CD4-positive, alpha-beta T cell treated with Interferon gamma for 1 hour (primary cell): ENCODE results near the gene PRKCA.

Experiments
- DNase-seq: peaks from one replicate; pipeline ENCODE4 v3.0.0-alpha.2; 2020

The PRKCA gene

DNA sequence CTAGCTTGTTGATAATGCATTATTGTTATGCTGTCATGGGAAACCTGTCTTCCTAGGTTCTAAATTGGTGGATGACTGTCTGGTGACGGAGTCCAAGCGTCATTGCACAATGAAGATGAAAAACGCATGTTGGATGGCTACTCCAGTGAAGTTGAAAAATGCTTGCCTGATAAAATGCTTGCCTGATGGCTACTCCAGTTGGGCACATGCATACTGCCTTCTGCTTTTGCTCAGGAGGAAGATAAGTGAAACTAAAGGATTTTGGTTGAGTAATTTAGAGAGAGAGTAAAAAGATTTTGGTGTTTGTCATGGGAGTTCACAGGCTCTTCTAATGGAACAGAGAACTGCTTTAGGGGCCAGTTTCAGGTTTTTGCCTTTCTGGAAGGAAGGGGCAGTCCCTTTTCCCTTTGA is 118.6 kb downstream of the PRKCA start:
- no peak for DNase-seq

DNA sequence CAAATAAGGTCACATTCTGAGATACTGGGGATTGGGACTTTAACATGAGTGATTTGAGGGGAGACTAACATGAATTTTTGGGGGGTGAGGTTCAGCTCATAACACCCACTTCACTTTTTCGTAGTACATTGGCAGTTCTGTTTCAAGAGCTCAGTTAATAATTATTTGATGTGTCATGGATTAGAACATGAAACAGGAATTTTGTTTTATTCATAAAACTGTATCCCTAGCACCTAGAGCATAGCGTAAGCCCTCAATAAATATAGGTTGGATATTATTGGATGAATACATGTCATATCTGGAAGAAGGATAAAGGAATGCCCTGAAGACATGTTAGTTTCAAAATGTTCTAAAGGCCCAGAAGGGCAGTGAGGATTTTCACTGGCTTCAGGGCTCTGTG is 119.8 kb downstream of the PRKCA start:
- DNase-seq, result no peak

DNA sequence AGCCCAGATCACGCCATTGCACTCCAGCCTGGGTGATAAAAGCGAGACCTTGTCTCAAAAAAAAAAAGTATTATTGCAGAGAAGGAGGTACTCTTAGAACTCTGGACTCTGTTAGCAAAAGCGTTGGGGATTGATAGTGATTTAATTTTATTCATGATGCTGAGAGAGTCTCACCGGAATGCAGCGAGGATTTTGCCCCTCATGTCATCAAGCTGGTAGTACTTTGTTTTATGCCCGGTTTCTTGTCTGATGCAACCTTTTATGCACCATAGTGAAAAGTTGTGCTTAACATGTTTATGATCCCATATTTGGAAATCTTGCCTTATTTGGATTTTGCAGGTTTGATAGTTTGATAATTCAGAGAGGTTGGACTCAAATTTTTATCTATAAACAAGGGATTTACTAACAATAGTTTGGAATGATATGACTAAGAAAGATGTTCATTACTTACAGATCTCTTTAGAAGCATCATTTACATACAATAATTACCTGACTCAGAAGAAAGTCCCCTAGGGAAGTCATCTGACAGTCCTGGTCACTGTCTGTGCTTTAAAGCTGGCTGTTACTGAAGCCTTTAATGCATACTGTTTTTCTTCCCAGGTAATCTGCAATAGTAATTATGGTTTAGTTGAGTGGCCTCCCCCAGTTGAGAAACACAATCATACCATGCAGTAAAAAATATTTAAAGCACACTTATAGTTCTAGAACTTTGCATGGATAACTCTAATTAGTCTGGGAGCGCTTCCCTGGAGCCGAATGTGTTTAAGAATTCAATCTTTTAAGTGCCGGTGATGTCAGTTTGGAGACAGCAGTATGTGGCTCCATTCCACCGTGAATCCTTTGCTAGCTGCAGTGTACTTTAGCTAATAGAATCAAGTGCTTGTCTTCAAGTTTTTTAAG is 120.9 kb downstream of the PRKCA start:
- no peak for DNase-seq

DNA sequence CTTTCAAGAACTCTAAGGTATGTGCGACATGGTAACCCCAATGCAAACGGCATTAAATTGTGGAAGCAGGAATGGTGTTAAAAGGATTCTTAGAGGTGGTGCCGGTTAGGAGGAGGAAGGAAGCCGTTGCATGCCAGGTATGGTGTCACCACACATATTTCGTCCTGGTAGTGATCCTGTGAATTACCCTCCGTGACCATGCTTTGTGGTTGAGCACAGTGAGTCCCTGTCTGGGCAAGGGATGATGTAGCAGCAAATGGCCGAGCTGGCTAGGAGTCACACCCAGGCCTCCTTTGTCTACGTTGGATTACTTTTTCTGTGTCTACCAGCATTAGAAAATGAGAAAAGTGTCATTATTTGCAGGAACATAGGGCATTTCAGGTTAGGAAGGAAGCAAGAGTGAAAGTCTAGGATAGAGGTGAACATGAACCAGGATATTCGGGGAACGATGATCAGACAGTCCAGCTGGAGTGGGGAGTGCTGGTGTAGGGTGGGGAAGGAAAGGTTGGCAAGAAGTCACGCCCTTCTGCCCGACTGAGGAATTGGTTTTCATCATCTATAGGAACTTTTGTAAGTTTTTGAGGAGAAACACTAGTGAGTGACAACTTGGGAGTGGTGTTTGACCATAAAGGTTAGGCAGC is 123.5 kb downstream of the PRKCA start:
- no peak for DNase-seq

DNA sequence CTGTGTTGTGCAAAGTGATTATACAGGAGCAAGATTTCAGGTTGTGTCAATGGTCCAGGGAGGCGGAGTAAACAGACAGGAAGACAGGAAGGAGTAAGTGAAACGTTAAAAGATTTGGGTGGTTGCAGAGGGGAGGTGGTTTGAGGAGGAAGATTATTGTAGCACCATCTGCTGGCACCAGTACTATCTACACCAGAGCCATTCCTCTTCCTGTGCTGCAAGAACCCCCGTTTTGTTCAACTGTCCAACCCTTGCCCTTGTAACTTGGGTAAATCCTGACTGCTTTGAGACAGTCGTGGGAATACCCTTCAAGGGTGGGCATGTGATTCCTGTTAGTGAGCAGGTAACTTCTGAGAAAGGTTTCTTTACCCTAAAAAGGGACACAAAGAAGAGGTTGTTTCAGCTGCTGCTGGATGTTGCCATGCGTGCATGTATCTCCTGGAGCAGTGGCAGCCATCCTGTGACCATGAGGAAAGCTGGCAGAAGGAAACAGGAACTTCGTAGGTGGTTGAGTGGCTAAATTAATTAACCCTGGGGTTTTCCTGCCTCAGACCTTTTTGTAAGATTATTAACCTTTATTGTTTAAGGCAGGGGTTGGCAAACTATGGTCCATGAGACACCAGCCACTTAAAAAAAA is 124.1 kb downstream of the PRKCA start:
- DNase-seq, result peak; percentile 24

DNA sequence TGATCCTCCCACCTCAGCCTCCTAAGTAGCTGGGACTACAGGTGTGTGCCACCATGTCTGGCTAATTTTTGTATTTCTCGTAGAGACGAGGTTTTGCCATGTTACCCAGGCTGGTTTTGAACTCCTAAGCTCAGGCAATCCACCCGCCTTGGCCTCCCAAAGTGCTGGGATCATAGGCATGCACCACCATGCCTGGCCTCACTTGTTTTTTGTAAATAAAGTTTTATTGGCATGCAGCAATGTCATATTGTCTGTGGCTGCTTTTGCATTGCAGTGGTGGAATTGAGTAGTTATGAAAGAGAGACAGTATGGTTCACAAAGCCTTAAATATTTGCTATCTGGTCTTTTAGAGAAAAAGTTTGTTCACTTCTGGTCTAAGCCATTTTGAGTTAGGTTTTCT is 124.7 kb downstream of the PRKCA start:
- DNase-seq, result no peak

DNA sequence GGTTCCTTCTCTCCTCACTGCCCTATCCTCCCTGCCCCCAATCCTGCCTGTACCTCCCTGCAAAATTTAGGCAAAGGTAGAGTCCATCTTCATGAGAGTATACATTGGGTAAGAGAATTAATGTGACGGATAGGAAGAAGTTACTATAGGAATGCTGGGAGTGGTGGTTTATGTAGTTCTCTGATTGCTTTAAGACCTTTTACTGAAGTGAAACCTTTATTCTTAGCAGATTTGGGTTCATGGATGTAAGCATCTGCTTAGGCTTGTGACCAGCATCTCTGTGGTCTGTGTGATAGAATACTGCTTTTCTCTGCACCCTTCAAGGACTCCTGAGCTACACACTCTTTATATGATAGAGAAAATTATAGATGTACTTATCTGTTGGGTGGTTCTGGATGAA is 127.3 kb downstream of the PRKCA start:
- no peak for DNase-seq

DNA sequence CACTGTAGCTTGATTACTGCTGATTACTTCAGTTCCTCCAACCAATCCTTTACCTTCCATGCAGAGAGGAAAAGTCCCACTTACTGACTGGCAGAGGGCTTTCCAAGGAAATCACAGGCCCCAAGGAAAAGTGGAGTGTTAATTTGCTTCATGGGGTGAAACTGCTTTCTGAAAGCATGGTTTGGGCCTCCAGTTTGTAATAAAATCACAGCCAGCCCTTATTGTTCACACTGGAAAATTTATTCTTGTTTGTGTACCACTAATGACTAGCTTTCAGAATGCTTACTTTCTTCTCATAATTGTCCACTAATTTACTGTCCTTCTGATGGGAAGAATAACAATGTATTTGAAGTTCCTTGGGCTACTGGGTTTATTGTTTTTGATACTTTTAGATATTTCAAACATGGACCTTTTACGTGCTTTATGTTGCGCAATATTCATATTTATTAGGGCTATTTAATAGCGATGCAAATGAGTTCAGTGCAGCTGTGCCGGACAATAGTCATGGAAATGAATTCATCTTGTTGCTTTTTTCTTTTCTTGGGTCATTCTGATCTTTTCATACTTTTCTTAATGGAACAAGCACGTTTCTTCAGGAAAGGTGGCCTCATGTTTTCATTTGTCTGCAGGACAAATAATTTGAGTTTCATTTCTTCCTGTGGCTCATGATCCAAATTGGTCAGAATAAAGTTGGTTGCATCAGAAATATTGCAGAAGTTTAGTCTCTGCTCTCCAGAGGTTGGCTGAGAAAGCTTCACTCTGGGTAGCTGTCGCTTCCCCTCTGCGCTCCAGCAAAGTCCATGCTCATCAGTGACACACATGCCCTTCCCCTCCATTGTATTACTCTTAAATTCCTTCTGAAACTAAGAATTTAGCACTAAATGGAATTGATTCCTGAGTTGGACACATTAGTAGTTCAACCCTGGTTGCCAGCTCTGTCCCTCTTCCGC is 128.7 kb downstream of the PRKCA start:
- DNase-seq, result peak; percentile 22

DNA sequence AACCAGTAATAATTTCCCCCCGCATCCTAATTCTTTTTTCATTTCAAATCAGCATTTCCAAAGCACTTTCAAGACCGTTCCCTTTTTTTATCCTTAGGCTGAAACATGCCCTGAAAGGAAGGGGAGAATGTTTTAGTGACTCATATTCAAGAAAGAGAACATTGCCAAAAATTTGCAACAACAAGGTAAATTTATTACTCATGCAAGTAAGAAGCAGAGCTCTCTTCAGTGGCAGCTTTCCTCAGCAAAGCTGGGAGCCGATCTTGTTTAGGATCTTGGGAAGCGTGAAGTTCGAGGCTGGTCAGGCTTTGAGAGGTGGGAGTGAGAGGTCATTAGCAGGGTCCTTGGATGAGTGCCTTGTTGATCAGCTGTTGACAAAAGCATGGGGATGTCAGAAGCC is 129.5 kb downstream of the PRKCA start:
- DNase-seq, result no peak

DNA sequence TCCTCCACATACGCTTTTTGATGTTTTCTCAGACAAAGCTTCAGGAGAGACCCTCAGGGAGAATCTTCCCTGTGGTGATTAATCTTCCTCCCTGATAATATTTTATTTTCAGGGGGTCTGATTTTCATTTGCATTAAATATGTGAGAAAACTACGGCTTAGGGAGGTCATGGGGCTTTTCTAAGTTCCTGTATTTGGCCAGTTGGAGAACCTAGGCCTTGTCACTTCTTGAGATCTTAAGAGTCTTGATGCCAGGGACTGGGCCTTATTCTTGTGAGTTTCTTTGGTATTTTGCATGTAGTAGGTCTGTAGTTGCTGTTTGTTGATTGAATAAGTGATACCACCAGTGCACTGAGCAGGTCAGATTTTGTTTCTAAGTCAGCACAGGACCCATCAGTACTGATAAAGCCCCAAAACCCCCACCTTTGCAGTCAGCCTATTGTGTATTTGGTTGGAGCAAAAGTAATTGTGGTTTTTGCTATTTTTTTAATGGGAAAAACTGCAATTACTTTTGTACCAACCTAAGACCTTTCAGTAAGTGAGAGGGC is 130.1 kb downstream of the PRKCA start:
- no peak for DNase-seq

DNA sequence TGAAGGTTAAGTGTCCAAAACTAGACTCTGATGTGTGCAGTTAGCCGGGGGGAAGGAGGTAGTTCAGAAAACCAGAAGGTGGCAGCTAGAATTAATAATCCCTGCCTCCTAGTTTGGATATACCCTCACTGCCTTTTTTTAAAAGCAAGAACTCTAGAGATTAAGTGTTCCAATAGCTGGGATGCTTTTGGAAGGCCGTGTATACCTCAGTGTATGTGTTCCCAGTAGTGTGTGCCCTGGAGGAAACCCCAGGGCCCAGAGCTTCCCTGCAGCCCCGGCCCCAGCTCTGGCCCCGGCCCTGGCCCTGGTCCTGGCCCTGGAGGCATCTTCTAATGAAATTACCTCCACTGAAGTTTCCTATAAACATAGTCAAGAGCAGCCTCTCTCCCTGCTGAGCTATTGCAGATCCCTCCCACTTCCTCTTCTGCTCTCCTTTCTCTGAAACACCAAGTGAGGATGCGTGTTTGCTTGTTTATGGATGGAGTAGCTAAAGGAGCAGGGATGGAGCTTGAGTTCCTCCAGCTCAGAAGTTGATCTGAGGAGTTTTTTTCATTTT is 130.7 kb downstream of the PRKCA start:
- DNase-seq, result no peak

DNA sequence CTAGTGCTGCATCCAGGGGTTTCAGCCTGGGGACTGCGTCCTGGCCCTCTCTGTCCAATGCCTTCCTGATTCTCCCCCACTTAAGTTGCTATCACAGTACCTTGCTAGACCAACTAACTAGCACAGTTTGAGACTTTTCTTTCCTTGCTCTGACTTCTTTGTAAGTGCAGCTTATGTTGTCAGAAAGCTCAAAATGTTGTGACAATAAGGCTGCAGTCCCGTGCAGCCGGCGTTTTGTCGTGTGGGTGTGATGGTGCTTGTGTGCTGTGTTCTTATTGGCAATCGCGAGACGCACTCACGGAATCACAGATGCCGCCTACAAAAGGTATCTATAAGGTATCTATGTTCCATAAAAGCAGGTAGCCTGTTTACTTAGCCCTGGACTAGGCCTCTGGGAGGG is 132.8 kb downstream of the PRKCA start:
- no peak for DNase-seq

DNA sequence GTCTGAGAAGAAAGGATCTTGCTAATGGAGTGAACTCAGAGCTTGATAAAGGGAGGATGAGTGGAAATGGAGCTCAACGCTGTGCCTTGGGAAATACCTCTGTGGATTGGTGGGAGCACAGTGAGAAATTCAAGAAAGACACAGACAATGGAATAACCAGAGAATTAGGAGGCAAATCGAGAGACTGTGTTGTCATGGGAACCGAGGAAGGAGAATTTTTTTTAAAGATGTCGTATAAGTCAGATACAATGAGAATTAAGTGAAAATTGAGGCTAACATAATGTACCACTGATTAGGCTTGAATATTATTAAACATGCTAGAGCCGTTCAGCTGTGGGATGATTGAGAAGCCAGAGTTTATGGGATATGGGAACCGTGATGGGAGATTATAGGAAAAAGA is 134.2 kb downstream of the PRKCA start:
- DNase-seq, result no peak

DNA sequence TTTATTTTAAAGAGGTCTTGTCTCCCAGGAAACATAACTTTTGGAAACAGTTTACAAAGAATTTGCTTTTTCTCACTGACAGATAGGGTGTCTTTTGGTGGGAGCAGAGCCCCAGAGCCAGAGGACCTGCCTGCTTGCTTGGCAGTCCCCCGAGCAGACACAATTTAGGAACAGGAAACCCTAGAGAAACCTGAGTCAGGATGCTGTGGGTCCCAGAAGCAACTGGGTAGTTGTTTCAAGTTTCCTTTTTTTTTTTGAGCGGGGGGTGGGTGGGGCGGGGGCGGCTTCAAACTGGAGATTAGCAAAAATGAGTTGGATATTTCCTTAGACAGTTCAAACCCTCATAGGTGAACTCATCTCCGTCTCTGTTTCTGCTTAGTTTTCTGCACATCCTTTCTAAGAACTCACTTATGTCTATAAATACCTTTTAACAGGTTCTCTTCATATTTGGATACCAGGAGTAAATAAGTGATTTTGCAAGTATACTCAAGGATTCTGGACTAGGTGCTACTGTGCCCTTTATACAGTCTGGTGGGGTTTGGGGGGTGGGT is 135.1 kb downstream of the PRKCA start:
- no peak for DNase-seq

DNA sequence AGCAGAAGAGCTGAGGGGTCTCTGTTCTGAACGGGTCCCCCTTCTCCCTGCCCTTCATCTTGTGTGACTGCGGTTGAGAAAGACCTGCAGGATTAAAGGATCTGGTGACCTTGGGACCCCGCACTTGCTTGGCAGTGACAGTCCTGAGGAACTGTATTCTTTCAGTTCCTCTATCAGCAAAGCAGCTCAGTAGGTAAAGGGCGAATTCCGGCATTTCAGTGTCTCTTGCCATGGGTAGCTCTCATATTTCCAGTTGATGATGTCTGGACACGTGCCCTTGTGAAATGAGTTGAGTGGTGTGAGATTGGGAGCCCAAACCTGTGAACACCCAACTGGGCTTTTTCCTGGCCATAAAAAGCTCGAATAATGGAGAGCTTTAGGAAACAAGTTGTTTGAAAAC is 135.7 kb downstream of the PRKCA start:
- no peak for DNase-seq

DNA sequence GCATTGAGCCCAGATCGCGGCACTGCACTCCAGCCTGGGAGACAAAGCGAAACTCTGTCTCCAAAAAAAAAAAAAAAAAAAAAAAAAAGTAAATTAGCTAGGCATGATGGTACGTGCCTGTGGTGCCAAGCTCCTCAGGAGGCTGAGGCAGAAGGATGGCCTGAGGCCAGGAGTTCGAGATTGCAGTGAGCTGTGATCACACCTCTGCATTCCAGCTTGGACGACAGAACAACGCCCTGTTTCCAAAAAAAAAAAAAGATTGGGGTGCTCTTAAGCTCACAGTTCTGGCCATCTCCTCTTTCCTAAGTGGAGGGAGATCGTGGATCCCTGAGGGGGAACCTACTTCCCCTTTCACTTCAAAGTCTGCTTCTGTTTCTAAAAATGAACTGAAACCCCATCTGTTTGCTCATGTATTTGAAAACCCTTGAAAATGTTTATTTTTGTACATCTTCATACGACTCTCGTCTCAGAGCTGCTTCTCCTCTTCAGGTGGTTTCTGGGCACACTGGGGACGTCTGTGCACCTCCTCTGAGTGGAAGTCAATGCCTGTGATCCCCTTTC is 138.8 kb downstream of the PRKCA start:
- DNase-seq, result peak; percentile 9

DNA sequence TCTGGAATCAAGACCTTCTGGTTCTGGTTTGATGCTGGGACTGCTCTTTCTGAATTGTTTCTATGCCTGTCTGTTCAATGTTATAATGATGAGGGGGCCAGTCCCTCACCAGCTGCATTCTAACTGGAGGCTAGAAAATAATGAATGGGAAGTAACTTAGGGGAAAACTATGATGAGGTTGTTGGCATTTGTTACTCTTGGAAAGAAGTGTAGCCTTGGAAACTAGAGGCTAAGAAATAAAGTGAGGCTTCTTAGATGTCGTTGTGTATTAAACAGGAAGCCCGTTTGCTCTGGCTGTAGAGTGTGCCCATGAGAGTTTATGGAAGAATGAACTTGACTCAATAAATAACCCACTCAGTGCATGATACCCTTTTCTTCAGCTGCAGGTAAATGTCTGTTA is 140.8 kb downstream of the PRKCA start:
- no peak for DNase-seq

DNA sequence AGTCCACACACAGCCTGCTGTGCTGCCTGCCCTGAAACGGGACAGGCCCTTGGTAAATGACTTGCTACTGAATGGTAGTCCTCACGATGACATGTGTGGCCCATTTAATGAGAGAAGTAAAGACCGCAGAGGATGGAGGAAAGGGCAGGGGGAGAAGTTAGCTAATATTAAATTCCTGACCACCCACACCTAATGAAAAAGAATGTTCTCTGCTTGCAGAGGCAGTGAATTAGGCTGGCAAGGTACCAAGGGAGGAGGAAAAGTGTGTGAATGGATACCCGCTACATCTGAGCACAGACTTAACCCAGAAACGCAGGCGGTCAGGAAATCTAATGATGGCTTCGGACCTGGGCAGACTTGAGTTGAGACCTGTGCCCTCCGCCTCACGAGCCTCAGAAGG is 141.2 kb downstream of the PRKCA start:
- no peak for DNase-seq

DNA sequence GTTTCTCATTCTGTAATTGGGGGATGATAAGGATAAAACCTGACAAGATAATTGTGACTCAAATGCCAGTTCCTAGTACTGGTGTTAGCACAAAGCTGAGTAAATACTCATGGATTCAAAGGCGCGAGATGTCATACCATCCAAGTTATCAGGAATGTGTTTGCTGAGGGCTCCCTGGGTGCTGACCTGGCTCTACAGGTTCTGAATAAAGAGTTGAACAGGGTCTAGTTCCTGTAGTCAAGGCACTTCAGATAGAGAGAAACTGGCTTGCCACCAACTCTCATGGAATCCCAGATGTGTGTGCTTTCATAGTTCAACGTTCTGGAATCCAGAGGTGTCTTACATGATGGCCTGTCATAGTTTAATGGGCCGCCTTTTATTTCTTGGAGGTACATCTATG is 141.6 kb downstream of the PRKCA start:
- DNase-seq, result no peak

DNA sequence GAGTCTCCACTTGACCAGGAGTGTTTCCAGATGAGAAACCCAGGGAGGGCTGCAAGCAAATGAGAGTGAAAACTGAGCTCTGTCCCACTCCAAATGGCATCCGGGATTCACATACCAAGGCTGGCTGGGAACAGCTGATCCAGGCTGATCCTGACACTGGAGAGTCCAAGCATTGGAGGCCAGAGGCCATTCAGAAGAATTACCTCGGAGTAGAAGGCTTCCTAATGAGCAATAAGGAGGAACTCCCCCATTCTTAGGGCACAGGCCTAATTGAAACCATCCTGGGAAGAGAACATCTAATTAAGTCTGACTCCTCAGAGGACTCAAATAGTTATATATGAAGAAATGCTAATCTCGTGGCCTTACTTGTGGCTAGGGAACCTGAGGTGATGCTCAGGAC is 142.8 kb downstream of the PRKCA start:
- DNase-seq, result no peak

DNA sequence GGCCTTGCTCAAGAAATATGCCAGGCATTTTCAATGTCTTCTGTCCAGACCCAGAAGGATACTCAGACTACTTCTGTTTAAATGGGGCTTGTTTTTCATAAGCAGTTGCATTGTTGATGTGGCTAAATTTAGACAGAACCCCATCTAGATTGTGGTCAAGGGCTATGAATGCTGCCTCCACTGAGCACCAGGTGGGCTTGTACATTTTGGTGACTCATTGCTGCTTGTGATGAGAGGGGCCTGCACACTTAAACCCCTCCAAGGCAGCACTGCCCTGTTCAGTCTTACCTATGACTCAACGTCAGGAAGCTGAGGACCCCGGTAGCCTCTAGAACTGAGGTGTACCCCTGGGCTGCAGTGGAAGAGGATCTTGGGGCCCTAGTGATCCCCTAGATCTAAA is 144.0 kb downstream of the PRKCA start:
- no peak for DNase-seq

DNA sequence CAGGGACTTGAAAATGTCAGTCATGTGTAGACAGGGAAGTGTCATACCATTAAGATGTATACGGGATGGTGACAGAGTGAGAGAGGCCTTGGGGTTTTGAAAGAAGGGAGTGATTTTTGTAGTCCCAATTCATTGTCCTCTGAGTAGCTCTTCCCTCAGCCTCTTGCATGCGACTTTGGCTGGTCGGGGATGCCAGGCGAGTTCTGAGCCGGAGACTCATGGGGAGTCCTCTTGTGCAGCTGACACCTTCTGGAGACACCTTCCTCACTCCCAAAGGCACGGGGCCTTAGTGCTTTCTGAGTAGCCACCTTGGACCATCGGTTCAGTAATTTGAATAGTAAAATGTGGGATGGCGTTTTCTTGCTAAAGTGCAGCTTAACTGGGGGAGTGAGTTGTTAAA is 144.7 kb downstream of the PRKCA start:
- no peak for DNase-seq
